Sigmoid colon (tissue), 7 donors: ENCODE data around the gene CTSD. TPM values are rescaled to one million over a fixed set of nuclear protein-coding genes. Genes with fewer than 3 reads are reported as not detected.

ENCODE experiments used
- DNase-seq: peaks from one replicate; pipeline ENCODE4 v3.0.0-alpha.2; 2019
- H3K27ac ChIP-seq, 4 donors: fragments of 200-600 bp; sonication (generic); one replicate each; pipeline ENCODE4 v1.5.1; 2016 to 2019; ENCODE audit warnings: mild to moderate bottlenecking in 1 of 4
- H3K27me3 ChIP-seq, 3 donors: fragments of 200-600 bp; sonication (generic); one replicate each; pipeline ENCODE4 v1.5.1; 2019; ENCODE audit warnings: mild to moderate bottlenecking in 1 of 3
- H3K36me3 ChIP-seq, 4 donors: fragments of 200-600 bp; sonication (generic); one replicate each; pipeline ENCODE4 v1.5.1; 2016 to 2019
- H3K4me1 ChIP-seq, 4 donors: fragments of 200-600 bp; sonication (generic); one replicate each; pipeline ENCODE4 v1.5.1; 2017 to 2019
- H3K4me3 ChIP-seq, 4 donors: fragments of 200-600 bp; sonication (generic); one replicate each; pipeline ENCODE4 v1.5.1; 2017 to 2019; ENCODE audit warnings: mild to moderate bottlenecking in 2 of 4, moderate library complexity in 1 of 4
- H3K9me3 ChIP-seq, 4 donors: fragments of 200-600 bp in 3 of 4; sonication (generic) in 3 of 4; one replicate each; pipeline versions ENCODE4 v1.5.1 to v1.6.1; 2013 to 2019
- EP300 ChIP-seq, 4 donors: sonication (generic); formaldehyde crosslinking; IDR thresholded peaks; one replicate each; pipeline ENCODE4 v1.6.1; 2017; ENCODE audit warnings: antibody characterized with exemption in 4 of 4
- POLR2A ChIP-seq, 2 donors: fragments of 450-650 bp; IDR thresholded peaks; one replicate each; pipeline ENCODE4 v1.6.1; 2016; ENCODE audit warnings: antibody characterized with exemption in 2 of 2, mild to moderate bottlenecking in 2 of 2, moderate library complexity in 2 of 2
- POLR2AphosphoS5 ChIP-seq, 4 donors: sonication (generic); formaldehyde crosslinking; IDR thresholded peaks; one replicate each; pipeline ENCODE4 v1.6.1; 2017; ENCODE audit warnings: antibody characterized with exemption in 4 of 4
- WGBS, 2 donors: extraction: QIAGEN DNeasy Blood & Tissue Kit; methylation state at CpG; one replicate each; pipeline ENCODE4 v1.1.7; 2013; 5-methylcytosine and 5-hydroxymethylcytosine counted together
- intact Hi-C: fragments of 100-400 bp; cut with DNase I; formaldehyde crosslinking; loops from one replicate; pipeline ENCODE4 v1.15.1; 2023
- polyA plus RNA-seq, 3 donors: library from polyadenylated mRNA; stranded (reverse); fragments of 200-250 nt; gene quantifications; one replicate each; pipeline ENCODE4 v1.2.3, GENCODE V29; 2013
- total RNA-seq, 4 donors: library from RNA; depleted of rRNA; stranded (reverse); fragments of >200 nt; gene quantifications; one replicate each; pipeline ENCODE4 v1.1.0, GENCODE V29; 2016
- TF ChIP-seq, protein P1 (sequence below), 4 experiments: fragments of 450-650 bp in 3 of 4; fragments of 200-600 bp in 1 of 4; IDR thresholded peaks; one replicate each; pipeline ENCODE4 v1.5.1; 2016 to 2019; ENCODE audit warnings: antibody characterized with exemption in 4 of 4, mild to moderate bottlenecking in 3 of 4, moderate library complexity in 2 of 4
- donor health status: healthy with polysubstance abuse.
- donor health status: Bipolar disorder and iron deficiency.
- donor health status: healthy.

The CTSD gene
- total and polyA plus RNA-seq, 7 donors = 173 to 1,586 (median 222) TPM

- 85 to 91% methylated on average over 9 of the region's 9 CpGs for WGBS, 2 donors
- Histone ChIP-seq H3K9me3 (no peaks in the 10 kb centered on the region), H3K27ac (no peak overlapping the region), H3K36me3 (peaks cover 17 to 82% (median 47%) of the 10 kb centered on the region in 4 donors), H3K27me3 (peaks cover 0 to 7% (median 0%) of the 10 kb centered on the region in 3 donors), H3K4me1 (peaks cover 0 to 19% (median 8%) of the 10 kb centered on the region in 4 donors), H3K4me3 (no peak overlapping the region)
- DNase-seq = no peak
- intact Hi-C loops = loop anchor here (10.0 kb wide), 1 partner anchor 649 kb away; the partner anchor contains the start of gene TSSC4
- TF ChIP-seq POLR2AphosphoS5 (IDR thresholded peaks at IDR 0.05) (no peak), EP300 (IDR thresholded peaks at IDR 0.05) (no peak), POLR2A (IDR thresholded peaks at IDR 0.05) (no peak)
- TF ChIP-seq, protein P1, sequence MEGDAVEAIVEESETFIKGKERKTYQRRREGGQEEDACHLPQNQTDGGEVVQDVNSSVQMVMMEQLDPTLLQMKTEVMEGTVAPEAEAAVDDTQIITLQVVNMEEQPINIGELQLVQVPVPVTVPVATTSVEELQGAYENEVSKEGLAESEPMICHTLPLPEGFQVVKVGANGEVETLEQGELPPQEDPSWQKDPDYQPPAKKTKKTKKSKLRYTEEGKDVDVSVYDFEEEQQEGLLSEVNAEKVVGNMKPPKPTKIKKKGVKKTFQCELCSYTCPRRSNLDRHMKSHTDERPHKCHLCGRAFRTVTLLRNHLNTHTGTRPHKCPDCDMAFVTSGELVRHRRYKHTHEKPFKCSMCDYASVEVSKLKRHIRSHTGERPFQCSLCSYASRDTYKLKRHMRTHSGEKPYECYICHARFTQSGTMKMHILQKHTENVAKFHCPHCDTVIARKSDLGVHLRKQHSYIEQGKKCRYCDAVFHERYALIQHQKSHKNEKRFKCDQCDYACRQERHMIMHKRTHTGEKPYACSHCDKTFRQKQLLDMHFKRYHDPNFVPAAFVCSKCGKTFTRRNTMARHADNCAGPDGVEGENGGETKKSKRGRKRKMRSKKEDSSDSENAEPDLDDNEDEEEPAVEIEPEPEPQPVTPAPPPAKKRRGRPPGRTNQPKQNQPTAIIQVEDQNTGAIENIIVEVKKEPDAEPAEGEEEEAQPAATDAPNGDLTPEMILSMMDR (IDR thresholded peaks at IDR 0.05) = no peak
Measured at GRCh38 chr11:1755344-1755691, 8.4 kb downstream of the CTSD start.

DNA sequence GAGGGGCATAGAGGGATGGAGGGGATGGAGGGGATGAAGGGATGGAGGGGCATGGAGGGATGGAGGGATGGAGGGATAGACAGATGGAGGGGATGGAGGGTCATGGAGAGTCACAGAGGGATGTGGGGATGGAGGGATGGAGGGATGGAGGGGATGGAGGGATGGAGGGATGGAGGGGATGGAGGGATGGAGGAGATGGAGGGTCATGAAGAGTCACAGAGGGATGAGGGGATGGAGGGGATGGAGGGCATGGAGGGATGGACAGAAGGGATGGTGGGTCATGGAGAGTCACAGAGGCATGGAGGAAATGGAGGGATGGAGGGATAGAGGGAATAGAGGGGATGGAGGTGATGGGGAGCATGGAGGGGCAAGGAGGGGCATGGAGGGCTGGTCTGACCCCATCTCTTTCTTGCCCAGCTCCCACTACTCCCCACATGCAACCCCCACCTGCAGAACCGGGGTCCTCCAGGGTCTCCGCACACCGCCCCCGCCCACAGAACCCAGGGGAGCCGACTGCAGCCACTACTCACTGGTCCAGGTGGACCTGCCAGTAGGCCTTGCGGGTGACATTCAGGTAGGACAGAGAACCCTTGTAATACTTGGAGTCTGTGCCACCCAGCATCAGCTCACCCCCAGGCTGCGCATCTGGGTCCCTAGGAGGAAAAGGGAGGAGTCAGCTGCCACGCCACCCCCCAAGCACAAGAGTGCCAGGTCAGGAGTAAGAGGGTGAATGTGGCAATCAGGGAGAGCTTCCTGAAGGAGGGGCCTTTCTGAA is 9.2 kb downstream of the CTSD start:
- no peak overlapping the region for H3K27ac ChIP-seq
- intact Hi-C loops = loop anchor here (10.0 kb wide), 1 partner anchor 650 kb away; the partner anchor contains the start of gene TSSC4

GRCh38 chr11:1753929-1754305 is 9.8 kb downstream of the CTSD start:
- peaks cover 0 to 19% (median 9%) of the 10 kb centered on the region in 4 donors for H3K4me1 ChIP-seq
- TF ChIP-seq POLR2A (IDR thresholded peaks at IDR 0.05) = no peak
- TF ChIP-seq EP300 (IDR thresholded peaks at IDR 0.05) = no peak
- TF ChIP-seq POLR2AphosphoS5 (IDR thresholded peaks at IDR 0.05) = no peak
- TF ChIP-seq, protein P1 (IDR thresholded peaks at IDR 0.05) = no peak
- intact Hi-C loops = loop anchor here (10.0 kb wide), 1 partner anchor 651 kb away; the partner anchor contains the start of gene TSSC4
- 90 to 91% methylated on average over 14 of the region's 14 CpGs for WGBS, 2 donors
- H3K9me3 ChIP-seq = no peaks in the 10 kb centered on the region
- H3K27ac ChIP-seq = no peak overlapping the region
- H3K27me3 ChIP-seq = peaks cover 11 to 21% (median 12%) of the 10 kb centered on the region in 3 donors
- no peak for DNase-seq
- peaks cover 12 to 68% (median 45%) of the 10 kb centered on the region in 4 donors for H3K36me3 ChIP-seq
- H3K4me3 ChIP-seq = no peak overlapping the region

More for the DNA sequence above, 9.2 kb downstream of the CTSD start:
- H3K4me3 ChIP-seq = no peak overlapping the region
- peaks cover 0 to 19% (median 3%) of the 10 kb centered on the region in 4 donors for H3K4me1 ChIP-seq
- peaks cover 17 to 74% (median 47%) of the 10 kb centered on the region in 4 donors for H3K36me3 ChIP-seq
- DNase-seq = no peak
- H3K27me3 ChIP-seq = peaks cover 4 to 14% (median 6%) of the 10 kb centered on the region in 3 donors
- TF ChIP-seq, protein P1 (IDR thresholded peaks at IDR 0.05) = no peak
- no peak for TF ChIP-seq EP300 (IDR thresholded peaks at IDR 0.05)
- no peak for TF ChIP-seq POLR2AphosphoS5 (IDR thresholded peaks at IDR 0.05)
- TF ChIP-seq POLR2A (IDR thresholded peaks at IDR 0.05) = no peak
- no peaks in the 10 kb centered on the region for H3K9me3 ChIP-seq
- 93 to 95% methylated on average over 8 of the region's 8 CpGs for WGBS, 2 donors

GRCh38 chr11:1753229-1753928 is 10.3 kb downstream of the CTSD start:
- Histone ChIP-seq H3K9me3 (no peaks in the 10 kb centered on the region), H3K27me3 (peaks cover 16 to 26% (median 18%) of the 10 kb centered on the region in 3 donors), H3K36me3 (peaks cover 11 to 62% (median 42%) of the 10 kb centered on the region in 4 donors), H3K27ac (no peak overlapping the region), H3K4me3 (no peak overlapping the region), H3K4me1 (peaks cover 0 to 23% (median 14%) of the 10 kb centered on the region in 4 donors)
- TF ChIP-seq EP300 (IDR thresholded peaks at IDR 0.05) (no peak), POLR2A (IDR thresholded peaks at IDR 0.05) (no peak), POLR2AphosphoS5 (IDR thresholded peaks at IDR 0.05) (no peak)
- TF ChIP-seq, protein P1 (IDR thresholded peaks at IDR 0.05) = no peak
- WGBS, 2 donors = 88 to 92% methylated on average over 38 of the region's 38 CpGs
- DNase-seq = no peak
- intact Hi-C loops = loop anchor here (10.0 kb wide), 1 partner anchor 651 kb away; the partner anchor contains the start of gene TSSC4
